ENCODE results near the gene ZNF554. TPM values are rescaled to one million over a fixed set of nuclear protein-coding genes. Genes with fewer than 3 reads are reported as not detected.

The ZNF554 gene
- total RNA-seq, 2 donors from 2014 or later, result 4.4 to 8.6 TPM

- H3K4me1 ChIP-seq (replicated peaks), result no peaks in the 10 kb centered on the region
- no peaks in the 10 kb centered on the region for H3K27me3 ChIP-seq (replicated peaks; ENCODE audit: insufficient read depth)
- no peaks in the 10 kb centered on the region for H3K9me3 ChIP-seq
- DNase-seq (ENCODE audit: low spot score), result no peak
- no peak for TF ChIP-seq POLR2AphosphoS5 (IDR thresholded peaks at IDR 0.05)
- no peak overlapping the region for H3K4me3 ChIP-seq
- no peaks in the 10 kb centered on the region for H3K36me3 ChIP-seq
- intact Hi-C loops (cut with DNase I), result no loop called here
- no peak overlapping the region for H3K27ac ChIP-seq
- WGBS, result 84% methylated on average over 14 of the region's 14 CpGs
Observed at GRCh38 chr19:2883686-2884439, 64.2 kb downstream of the ZNF554 start.

- no peaks in the 10 kb centered on the region for H3K36me3 ChIP-seq
- DNase-seq (ENCODE audit: low spot score), result no peak
- intact Hi-C loops (cut with DNase I), result no loop called here
- no peak overlapping the region for H3K27ac ChIP-seq
- no peaks in the 10 kb centered on the region for H3K27me3 ChIP-seq (replicated peaks; ENCODE audit: insufficient read depth)
- TF ChIP-seq POLR2AphosphoS5 (IDR thresholded peaks at IDR 0.05) (no peak), POLR2A (IDR thresholded peaks at IDR 0.05) (no peak), CTCF (IDR thresholded peaks at IDR 0.05) (no peak)
- 92% methylated on average over 17 of the region's 17 CpGs for WGBS
- no peaks in the 10 kb centered on the region for H3K9me3 ChIP-seq
- no peak overlapping the region for H3K4me3 ChIP-seq
- H3K4me1 ChIP-seq (replicated peaks), result no peaks in the 10 kb centered on the region
Observed at GRCh38 chr19:2885736-2886135, 66.1 kb downstream of the ZNF554 start.

Other genes with a start within 250 kb of the ZNF554 start
- gene GNG7, start 117.2 kb upstream of the ZNF554 start, total RNA-seq, result 10 to 100 TPM in 1 of 2 donors, 1 to 10 TPM in 1; 8.7 to 22.9 TPM
- 10 to 100 TPM in 1 of 2 donors, 1 to 10 TPM in 1; 3.8 to 24.6 TPM for gene DIRAS1, start 98.5 kb upstream of the ZNF554 start, total RNA-seq
- 10 to 100 TPM; 46.6 to 67.9 TPM for gene SLC39A3, start 79.9 kb upstream of the ZNF554 start, total RNA-seq
- gene SGTA, start 36.6 kb upstream of the ZNF554 start, total RNA-seq, result 10 to 100 TPM; 72.4 to 87.9 TPM
- 100 to 1,000 TPM; 119 to 132 TPM for gene THOP1, start 34.4 kb upstream of the ZNF554 start, total RNA-seq
- 1 to 10 TPM; 5.0 to 6.9 TPM for gene ZNF555, start 21.6 kb downstream of the ZNF554 start, total RNA-seq
- gene ZNF556, start 47.5 kb downstream of the ZNF554 start, total RNA-seq, result under 1 TPM in 1 of 2 donors, not detected in 1; 0.28 TPM
- 10 to 100 TPM in 1 of 2 donors, 1 to 10 TPM in 1; 4.8 to 10.7 TPM for gene ZNF57, start 81.1 kb downstream of the ZNF554 start, total RNA-seq
- 1 to 10 TPM; 2.8 to 6.6 TPM for gene ZNF77, start 125.1 kb downstream of the ZNF554 start, total RNA-seq
- gene TLE6, start 157.7 kb downstream of the ZNF554 start, total RNA-seq, result 1 to 10 TPM; 5.9 to 9.0 TPM
- gene TLE2, start 209.4 kb downstream of the ZNF554 start, total RNA-seq, result 10 to 100 TPM; 61.9 to 82.1 TPM
- gene TLE5, start 242.6 kb downstream of the ZNF554 start, total RNA-seq, result 100 to 1,000 TPM; 546 to 767 TPM